ENCODE measurements around the gene VPS54.
"Not testable (repeated sequence)": the region's sequence is repeated elsewhere in the genome, so short reads cannot be mapped to it uniquely, and the experiment has no call there.

The VPS54 gene

GRCh38 chr2:63866009-63866709 lies 153.1 kb downstream of the VPS54 start:
- DNase-seq = no peak

- no peak for DNase-seq
Measured at GRCh38 chr2:63865159-63865799, 153.9 kb downstream of the VPS54 start.

GRCh38 chr2:63863707-63864106 lies 155.5 kb downstream of the VPS54 start:
- no peak for DNase-seq

GRCh38 chr2:63862806-63863205 lies 156.4 kb downstream of the VPS54 start:
- DNase-seq = no peak

- no peak for DNase-seq
Measured at GRCh38 chr2:63861220-63861822, 157.9 kb downstream of the VPS54 start.

- DNase-seq = no peak
Measured at GRCh38 chr2:63858291-63858690, 160.9 kb downstream of the VPS54 start.

- no peak for DNase-seq
Measured at GRCh38 chr2:63856303-63856603, 163.0 kb downstream of the VPS54 start.

- no peak for DNase-seq
Measured at GRCh38 chr2:63855418-63856302, 163.6 kb downstream of the VPS54 start.

GRCh38 chr2:63853527-63854310 lies 165.5 kb downstream of the VPS54 start:
- DNase-seq = no peak

GRCh38 chr2:63851691-63852311 lies 167.4 kb downstream of the VPS54 start:
- no peak for DNase-seq

GRCh38 chr2:63850649-63851048 lies 168.6 kb downstream of the VPS54 start:
- DNase-seq = no peak

GRCh38 chr2:63850204-63850571 lies 169.0 kb downstream of the VPS54 start:
- no peak for DNase-seq

- no peak for DNase-seq
Measured at GRCh38 chr2:63849381-63850203, 169.6 kb downstream of the VPS54 start.

- DNase-seq = not testable (repeated sequence)
Measured at GRCh38 chr2:63847571-63847970, 171.7 kb downstream of the VPS54 start.

GRCh38 chr2:63846487-63846886 lies 172.7 kb downstream of the VPS54 start:
- DNase-seq = no peak

GRCh38 chr2:63845866-63846265 lies 173.4 kb downstream of the VPS54 start:
- DNase-seq = no peak

- DNase-seq = no peak
Measured at GRCh38 chr2:63844616-63845015, 174.6 kb downstream of the VPS54 start.

- no peak for DNase-seq
Measured at GRCh38 chr2:63843791-63844190, 175.4 kb downstream of the VPS54 start.

- DNase-seq = no peak
Measured at GRCh38 chr2:63843093-63843492, 176.1 kb downstream of the VPS54 start.

- no peak for DNase-seq
Measured at GRCh38 chr2:63842149-63843061, 176.8 kb downstream of the VPS54 start.
